SKM-1 treated with dmso at 0.1 percent for 144 hours (cell line): Measurements from ENCODE around the gene PUM1.

ENCODE experiments used
- DNase-seq: peaks from one replicate; lab custom pipeline; 2025; ENCODE audit not compliant: unreplicated experiment; lab: John Stamatoyannopoulos, UW

Gene PUM1

DNA sequence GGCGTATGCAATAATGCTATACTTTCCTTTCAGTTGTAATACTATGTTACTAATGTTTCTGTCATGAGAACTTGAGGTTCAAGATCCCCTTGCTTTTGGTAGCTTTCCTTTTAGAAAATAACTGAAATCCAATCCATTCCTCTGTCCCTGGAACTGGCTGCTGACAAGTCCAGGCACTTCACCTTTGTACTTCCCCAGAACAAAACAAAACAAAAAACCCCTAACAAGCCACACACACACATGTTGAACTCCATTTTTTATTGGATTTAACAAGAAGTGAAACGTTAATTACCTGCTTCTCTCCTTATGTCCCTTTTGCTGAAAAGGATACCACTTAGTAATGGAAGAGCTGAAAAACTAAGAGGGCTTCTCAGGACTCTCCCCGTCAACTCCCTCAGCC, 130.9 kb downstream of the PUM1 start:
- no peak for DNase-seq

DNA sequence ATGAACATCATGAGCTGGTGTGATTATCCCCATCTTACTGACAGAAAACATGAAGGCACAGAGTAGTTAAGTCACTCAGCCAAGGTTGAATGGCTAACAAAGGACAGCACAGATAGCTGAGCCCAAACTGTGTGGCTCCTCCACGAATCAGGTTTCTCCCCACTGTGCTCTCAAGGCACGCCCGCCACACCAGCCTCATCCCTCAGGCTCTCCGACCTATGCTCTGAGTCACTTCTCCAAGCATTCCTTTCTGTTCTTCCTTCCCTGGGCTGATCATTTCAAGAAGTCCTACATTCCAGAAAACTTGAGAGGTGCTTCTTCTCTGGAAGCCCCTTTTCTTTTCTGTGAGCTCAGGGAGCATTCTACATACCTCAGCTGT, 131.7 kb downstream of the PUM1 start:
- DNase-seq: no peak

DNA sequence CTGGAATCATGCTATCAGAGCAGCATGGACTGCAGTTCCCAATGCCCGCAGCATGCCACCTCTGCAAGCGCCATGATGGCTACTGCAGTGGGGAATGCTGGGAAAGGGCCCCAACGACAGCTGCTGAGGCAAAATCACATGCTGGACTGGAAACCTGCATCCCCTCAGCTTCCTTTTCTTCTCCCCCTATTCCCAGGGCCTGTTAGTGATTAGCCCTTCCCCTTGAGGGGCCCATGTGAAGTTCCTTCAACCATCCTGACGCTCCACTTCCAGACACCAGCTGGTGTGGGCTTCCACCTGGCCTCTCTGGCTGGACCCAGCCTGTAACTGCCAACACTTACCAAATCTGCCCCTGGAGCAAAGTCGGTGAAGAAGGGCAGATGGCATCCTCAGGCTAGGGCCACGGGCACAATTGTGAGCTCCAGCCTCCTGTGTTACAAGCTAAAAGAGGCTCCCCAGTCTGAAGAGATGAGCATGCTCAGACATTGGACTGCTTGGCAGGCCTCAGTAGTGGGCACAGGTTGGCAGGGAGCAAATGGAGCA, 134.8 kb downstream of the PUM1 start:
- no peak for DNase-seq

DNA sequence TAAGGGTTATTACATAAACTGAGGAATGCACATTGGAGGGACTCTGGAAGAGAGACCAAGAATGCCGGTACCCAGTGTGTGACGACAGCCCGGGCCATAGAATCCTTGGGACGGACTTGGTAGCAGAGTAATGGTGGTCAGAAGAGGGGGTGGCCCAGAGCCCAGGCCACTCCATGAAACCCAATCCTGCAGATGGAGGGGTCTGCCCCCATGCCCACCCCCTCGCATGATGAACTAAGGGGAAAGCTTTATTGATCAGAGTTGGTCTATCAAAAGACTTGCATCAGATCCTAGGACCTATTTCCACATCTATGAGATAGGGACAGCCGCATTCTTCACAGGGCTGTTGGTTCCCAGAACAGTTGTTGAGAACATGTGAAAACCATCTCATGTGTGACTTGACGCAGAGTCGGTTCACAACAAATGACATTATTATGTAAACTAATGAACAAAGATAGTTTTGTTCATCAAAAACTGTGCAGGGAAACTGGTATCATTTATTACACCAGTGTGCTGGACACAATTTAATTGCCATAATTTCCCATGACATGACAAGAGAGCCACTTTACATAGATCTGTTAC, 135.5 kb downstream of the PUM1 start:
- no peak for DNase-seq

DNA sequence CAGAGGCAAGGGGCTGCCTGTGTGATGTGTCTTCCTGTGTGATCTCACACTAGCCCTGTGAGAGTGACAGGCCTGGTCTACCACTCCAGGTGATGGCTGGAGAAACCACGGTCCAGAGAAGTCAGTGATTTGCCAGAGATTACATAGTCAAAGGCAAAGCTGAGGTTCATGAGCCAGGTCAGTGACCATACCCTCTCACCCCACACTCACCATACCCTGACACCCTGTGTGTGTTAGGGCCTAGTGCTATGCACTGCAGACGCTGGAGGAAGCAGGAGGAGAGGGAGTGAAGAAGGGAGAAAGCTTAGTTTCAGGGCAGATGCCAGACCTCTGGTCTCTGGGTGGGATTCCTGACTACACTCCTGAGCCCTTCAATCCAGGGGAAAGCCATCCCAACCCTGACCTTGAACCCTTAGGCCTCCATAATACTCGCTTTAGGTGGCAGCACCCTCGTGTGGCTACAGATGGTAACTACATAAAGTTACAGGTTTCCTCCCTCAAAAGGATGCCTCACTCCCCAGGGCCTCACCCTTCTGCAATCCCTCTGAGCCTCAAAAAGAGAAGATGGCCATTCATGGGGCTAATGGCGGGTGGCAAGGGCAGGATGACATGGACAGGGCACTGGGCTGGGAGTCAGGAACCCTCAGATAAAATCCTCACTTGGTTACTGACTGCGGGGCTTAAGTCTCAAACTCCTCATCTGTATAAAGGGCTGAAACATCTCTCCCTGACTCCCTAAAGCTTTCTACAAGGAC, 136.2 kb downstream of the PUM1 start:
- DNase-seq: peak; percentile 65

DNA sequence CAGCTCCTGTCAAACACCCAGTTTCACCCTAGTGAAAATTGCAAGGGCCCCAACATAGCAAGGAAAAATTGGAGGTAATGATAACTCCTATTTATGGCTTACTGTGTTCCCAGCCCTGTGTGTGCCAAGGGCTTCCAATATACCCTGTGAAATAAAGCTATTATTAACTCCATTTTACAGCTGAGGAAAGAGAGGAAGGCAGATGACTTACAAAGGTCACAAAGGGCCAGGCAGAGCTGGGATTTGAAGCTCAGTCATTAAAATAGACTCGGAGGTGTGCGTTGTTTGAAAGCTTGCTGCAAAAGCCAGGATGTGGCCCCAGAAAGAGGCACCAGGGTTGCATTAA, 136.8 kb downstream of the PUM1 start:
- DNase-seq: no peak

DNA sequence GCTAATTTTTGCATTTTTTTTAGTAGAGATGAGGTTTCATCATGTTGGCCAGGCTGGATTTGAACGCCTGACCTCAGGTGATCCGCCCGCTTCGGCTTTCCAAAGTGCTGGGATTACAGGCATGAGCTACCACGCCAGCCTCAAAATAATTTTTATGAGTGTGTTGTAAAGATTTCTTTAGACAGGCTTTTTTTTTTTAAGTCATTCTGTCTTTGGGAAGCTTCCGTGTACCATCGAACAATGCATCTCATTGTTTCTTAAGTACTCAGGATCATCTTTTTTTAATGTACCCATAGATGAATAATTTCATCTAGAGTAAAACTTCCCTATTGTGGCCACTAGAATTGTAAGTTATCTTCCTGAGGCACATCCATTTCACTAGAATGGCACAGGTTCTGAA, 137.3 kb downstream of the PUM1 start:
- DNase-seq: no peak

DNA sequence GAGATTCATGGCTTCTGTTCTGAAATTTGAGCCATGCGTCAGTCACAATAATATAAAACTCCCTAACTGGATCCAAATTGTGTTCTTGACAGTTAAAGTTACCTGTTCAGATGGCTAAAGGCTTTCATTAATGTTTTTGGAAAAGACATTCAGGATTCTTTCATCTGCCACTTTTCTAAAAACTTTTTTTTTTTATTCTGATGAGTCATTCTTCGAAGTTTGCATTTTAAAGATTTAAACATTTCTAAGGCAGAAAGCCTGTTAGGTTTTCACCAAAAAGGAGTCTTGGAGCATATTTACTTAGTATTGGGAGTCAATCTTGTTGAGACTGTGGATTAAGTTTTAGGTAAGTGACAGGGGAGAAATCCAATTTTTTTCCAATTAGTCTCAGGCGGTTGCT, 138.1 kb downstream of the PUM1 start:
- no peak for DNase-seq

DNA sequence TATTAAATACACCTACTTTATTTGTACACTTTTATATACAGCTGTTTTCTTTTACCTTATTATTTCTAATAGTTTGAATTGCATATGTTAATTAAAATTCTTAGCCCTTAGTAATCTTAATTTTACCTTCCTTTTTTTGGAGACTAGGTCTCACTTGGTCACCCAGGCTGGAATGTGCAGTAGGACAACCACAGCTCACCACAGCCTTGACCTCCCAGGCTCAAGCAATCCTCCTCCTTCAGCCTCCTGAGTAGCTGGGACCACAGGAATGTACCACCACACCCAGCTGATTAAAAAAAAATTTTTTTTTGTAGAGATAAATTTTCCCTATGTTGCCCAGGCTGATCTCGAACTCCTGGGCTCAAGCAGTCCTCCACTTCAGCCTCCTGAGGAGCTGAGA, 141.9 kb downstream of the PUM1 start:
- DNase-seq: no peak

DNA sequence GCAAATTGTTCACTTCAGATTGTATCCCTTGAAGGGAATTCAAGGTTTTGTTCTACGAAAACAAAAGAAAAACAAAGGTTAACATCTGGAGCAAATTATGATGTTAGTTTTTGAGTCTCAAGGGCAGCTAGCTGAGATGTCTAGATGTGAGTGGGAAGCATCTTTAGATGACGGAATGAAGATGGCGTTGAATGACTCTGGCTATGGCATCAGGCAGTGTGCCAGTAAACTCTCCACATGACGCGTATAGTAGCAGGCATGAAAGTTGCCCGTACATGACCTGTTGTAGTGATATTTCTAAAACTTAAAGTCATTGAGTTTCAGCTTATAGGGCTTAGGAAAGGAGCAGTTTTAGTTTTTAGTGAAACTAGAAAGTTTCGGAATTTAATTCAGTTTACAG, 144.7 kb downstream of the PUM1 start:
- DNase-seq: no peak

DNA sequence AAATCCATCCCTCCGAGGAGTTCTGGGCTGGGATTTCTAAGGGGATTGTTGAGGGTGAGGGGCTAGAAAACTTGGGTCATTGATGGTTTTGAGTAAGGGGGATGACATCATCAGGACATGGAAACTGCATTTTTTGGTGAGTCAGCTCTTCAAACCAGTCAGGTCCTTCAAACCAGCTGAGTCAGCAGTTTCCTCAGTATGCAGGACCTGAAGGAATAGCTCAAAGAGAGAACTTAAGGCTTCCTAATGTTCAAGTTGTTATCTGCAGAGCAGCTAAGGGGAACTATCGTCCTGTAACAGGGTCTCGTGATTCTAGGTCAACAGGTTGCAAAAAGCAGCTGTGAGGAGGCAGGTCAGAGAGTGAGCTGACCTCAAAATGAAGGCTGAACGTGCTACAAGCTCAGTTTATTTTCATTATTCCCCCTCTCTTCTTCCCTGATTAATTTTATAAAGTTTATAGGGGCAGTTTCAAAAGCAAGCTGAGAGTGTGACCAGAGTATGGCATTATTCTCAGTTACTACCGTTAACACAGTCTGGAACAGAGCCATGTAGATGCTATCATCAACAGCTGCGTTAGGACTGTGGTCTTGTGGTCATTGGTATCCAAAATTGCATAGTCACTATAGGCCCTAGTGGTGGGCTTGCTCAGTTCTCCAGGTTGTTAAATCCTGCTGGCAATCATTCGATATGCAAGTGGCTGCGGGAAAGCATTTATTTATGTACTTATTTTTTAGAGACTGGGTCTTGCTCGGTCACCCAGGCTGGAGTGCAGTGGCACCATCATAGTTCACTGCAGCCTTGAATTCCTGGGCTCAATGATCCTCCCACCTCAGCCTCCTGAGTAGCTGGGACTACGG, 146.3 kb downstream of the PUM1 start:
- peak; percentile 71 for DNase-seq

DNA sequence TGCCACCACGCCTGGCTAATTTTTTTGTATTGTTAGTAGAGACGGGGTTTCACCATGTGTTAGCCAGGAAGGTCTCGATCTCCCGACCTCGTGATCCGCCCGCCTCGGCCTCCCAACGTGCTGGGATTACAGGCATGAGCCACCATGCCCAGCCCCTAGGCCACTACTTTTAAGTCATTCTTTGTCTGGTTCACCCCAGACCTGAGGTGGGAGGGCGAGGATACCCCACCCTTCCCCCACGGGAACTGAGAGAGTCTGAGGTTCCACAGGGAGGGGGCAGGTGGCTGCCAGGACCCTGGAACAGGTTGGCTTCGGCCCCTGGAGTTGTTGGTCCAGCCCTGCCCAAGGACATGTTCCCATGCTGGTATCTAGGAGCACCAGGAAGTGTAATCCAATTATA, 149.2 kb downstream of the PUM1 start:
- DNase-seq: no peak

DNA sequence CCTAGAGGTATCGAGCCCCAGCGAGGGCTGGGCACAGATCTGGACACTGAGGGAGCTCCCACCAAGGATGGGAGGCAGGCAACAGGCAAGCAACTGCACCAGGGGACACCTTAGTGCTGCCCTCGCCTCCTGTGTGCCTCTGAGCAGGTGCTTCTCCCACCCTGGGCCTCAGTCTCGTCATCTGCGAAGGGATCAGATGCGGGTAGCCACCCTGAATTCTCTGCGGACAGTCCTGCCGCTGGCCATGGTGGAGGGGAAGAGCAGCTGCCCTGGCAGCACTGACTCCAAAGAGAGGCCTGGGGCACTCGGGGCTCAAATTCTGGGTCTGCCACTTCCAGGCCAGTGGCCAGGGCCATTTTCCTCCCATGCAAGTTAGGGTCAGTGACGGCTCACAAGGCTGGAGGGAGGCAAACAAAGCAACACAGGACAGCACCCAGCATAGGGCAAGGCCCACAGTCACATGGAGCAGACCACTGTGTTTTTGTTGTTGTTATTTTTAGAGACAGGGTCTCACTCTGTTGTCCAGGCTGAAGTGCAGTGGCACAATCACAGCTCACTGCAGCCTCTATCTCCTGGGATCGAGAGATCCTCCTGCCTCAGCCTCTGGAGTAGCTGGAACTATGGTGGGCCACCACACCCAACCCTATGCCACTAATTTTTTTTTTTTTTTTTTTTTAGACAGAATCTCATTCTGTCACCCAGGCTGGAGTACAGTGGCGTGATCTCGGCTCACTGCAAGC, 149.9 kb downstream of the PUM1 start:
- no peak for DNase-seq

DNA sequence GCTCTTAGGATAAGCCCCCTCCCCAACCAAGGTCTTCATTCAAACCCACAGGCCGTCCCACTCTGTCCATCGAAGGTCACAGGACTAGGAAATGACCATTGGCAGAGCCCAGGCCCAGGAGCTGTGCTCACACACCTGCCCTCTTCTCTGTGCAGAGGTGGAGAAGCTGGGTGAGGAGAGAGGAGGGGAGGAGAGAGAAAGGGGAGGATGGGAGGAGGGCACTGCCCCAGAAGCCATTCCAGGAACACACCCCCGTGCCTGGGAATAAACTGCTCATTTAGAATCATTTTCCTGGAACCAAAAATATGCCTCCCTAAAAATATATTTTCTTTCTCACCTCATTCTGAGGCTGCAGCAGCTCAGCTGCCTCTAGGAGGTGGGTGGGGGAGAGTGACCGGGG, 150.6 kb downstream of the PUM1 start:
- no peak for DNase-seq

DNA sequence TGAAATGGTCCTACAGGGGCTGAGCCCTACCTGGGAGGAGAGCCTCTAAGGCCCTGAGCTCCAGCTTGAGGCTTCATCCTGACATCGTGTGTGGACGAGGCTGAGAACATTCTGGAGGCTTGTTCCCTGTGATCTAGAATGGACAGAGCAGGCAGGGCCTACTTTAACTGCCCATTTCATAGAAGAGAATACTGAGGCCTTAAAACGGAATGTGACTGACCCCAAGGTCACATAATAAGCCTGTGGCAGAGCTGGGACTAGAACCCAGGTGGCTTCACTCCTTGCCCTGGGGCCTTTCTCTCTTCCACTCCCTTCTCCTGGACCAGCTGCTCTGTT, 151.0 kb downstream of the PUM1 start:
- DNase-seq: no peak

DNA sequence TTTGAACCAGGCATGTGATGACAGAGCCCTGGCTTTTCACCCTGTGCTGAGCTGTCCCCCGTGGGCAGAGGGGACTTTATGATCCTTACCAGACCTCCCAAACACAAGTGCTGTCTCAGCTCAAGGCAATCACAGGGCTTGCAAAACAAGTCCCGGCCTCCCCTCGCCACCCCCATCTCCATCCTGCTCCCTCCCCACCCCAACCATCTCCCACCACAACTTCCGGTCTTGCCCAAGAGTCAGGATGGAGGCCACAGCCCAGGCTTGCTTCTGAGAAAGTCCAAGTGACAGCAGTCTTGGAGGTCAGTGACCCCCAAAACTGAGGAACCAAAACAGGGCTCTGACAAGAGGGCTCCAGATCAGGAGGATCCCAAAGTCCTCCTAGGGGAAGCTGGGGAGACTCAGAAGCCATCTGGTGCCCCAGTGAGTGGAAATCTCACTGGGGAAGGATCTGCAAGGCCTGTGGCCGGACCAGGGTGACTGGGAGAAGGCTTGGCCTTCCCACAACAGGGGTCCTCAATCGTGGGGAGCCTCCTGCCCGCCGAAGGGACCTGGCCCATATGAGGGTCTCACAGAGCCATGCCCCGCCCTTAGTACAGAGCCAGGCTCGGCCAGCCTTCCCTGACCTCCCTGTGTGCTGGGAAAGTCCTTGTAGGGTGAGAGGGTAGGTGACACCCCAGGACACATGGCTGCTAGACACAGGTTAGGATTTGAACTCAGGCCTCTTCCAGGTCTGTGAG, 152.4 kb downstream of the PUM1 start:
- DNase-seq: peak; percentile 73

DNA sequence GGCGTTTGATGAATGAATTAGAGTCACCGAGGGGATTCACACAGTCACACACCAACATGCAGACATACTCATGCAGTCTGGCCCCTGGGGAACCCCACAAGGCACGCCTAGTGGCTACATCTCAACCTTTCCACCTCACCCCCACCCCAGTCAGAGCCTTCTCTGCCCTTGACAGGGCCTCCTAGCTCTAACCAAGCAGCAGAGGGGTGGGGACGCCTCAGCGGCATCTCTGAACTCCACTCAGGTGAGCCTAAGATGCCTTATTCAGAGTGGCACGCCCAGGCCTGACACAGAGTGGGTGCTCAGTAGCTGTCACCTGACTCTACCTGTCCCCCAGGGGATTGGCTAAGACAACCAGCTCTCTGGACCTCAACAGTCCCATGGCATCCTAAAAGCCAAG, 153.3 kb downstream of the PUM1 start:
- DNase-seq: no peak

DNA sequence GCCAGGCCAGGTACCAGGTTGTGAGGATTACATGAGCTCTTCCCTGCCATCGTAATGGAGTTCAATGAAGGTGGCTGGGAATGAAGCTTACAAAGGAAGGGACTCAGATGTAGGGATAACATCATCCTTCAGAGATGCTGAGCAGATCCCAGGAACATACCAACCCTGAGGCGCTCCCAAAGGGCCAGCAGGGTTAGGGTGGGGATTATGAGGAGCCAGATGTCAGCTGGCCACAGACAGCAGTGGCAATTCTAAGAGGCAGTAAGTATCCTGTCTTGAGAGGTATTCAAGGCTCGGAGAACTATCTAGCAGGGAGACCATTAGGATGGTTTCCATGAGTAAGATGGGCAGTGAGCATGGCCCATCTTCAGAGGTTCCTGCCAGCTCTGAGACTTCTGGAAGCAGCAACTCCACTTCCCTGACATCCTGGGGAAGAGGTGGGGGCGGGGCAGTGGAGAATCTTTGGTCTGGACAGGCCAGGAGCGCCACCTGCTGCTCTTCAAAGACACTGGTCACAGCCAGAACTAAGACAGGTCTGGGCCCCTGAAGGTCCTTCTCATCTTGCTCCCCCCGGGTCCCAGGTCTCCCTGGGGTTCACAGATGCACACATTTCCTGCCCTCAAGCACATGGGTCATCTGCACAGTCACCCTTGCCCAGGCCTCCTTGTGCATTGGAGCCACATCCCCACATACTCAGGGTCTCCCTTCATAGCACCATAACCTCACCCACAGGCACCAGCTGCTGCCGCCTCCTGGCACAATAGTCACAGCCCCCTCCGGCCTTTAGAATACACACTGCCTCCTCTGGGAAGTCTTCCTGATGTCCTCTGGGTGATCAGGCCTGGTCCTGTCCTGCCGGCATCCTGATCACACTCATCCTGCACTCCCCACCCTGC, 154.2 kb downstream of the PUM1 start:
- DNase-seq: peak; percentile 76

DNA sequence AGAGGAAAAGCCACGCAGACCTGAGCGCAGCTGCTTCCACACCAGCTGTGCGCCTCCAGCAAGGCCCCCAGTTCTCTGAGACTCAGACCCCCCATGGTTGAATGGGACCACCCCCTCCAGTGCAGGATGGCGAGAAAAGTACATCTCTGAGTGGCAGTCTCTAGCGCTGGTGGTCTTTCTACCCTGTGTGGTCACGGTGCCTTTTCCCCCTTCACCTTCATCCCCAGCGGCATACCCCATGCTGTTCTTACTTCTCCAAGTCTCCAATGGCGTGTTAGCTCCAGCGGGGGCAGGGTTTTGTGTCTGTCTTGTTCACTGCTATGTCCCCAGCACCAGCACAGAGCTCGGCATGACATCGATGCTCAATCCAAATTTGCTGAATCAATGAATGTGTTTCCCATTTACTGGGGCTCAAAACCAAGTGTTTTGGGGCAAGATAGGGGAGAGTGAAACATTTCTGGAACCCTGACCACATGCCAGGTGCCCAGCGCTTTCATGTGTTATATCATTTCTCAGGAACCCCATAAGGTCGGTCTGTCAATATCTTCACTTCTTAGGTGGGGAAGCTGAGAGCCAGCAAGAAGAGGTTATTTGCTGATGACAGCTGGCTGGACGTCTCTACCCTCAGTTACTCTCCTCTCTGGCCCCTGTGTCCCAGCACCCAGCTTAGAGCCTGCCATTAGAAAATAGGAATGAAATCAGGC, 156.0 kb downstream of the PUM1 start:
- no peak for DNase-seq
